Mucosa of rectum (tissue), 2 donors: Measurements from ENCODE around the gene FAM53B.

Experiments used
- H3K27ac ChIP-seq, 2 donors: one replicate each; pipeline ENCODE4 v1.7.0; 2013; ENCODE audit warnings: inconsistent platforms in 2 of 2, low read depth in 2 of 2, low read length in 2 of 2
- H3K27me3 ChIP-seq, 2 donors: one replicate each; pipeline ENCODE4 v1.7.0; 2013; ENCODE audit warnings: low read length in 2 of 2; ENCODE audit not compliant: control insufficient read depth in 2 of 2, insufficient read depth in 2 of 2
- H3K36me3 ChIP-seq, 2 donors: one replicate each; pipeline ENCODE4 v1.7.0; 2013; ENCODE audit warnings: low read length in 2 of 2; ENCODE audit not compliant: control insufficient read depth in 2 of 2, insufficient read depth in 2 of 2
- H3K4me1 ChIP-seq, 2 donors: one replicate each; pipeline ENCODE4 v1.7.0; 2013; ENCODE audit warnings: low read length in 2 of 2, mild to moderate bottlenecking in 1 of 2; ENCODE audit not compliant: control insufficient read depth in 2 of 2, insufficient read depth in 2 of 2
- H3K4me3 ChIP-seq, 2 donors: one replicate each; pipeline ENCODE4 v1.7.0; 2013; ENCODE audit warnings: low read length in 2 of 2
- H3K9ac ChIP-seq, 2 donors: one replicate each; pipeline ENCODE4 v1.7.0; 2013; ENCODE audit warnings: low read length in 2 of 2, low read depth in 1 of 2, mild to moderate bottlenecking in 1 of 2
- H3K9me3 ChIP-seq, 2 donors: one replicate each; pipeline ENCODE4 v1.7.0; 2013; ENCODE audit warnings: low read length in 2 of 2; ENCODE audit not compliant: control insufficient read depth in 2 of 2
- donor health status: healthy.
- donor health status: Normal muscosa, but diverticular disease.

FAM53B gene

DNA sequence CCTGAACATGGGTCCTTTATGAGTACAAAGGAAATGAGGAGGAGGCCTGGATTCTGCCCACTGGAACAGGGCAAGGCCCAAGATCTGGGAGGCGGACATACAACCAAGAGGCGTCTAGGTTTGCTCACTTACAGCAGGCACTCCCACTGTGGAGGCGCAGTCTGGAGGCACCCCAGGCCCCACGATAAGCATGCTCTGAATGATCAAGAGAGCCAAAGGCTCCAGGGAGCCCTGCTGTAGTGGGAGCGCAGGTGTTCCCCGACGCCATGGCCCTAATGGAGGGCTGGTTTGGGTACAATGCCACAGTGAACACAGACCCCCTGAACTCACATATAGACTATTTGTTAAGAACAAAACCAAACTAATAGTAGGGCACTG is 88.1 kb downstream of the FAM53B start:
- peaks cover 0 to 14% of the 10 kb centered on the region in 2 donors for H3K4me1 ChIP-seq
- no peak overlapping the region for H3K9ac ChIP-seq
- no peaks in the 10 kb centered on the region for H3K9me3 ChIP-seq
- H3K4me3 ChIP-seq = no peak overlapping the region
- no peak overlapping the region for H3K27ac ChIP-seq
- H3K27me3 ChIP-seq = no peaks in the 10 kb centered on the region
- peaks cover 7 to 17% of the 10 kb centered on the region in 2 donors for H3K36me3 ChIP-seq

DNA sequence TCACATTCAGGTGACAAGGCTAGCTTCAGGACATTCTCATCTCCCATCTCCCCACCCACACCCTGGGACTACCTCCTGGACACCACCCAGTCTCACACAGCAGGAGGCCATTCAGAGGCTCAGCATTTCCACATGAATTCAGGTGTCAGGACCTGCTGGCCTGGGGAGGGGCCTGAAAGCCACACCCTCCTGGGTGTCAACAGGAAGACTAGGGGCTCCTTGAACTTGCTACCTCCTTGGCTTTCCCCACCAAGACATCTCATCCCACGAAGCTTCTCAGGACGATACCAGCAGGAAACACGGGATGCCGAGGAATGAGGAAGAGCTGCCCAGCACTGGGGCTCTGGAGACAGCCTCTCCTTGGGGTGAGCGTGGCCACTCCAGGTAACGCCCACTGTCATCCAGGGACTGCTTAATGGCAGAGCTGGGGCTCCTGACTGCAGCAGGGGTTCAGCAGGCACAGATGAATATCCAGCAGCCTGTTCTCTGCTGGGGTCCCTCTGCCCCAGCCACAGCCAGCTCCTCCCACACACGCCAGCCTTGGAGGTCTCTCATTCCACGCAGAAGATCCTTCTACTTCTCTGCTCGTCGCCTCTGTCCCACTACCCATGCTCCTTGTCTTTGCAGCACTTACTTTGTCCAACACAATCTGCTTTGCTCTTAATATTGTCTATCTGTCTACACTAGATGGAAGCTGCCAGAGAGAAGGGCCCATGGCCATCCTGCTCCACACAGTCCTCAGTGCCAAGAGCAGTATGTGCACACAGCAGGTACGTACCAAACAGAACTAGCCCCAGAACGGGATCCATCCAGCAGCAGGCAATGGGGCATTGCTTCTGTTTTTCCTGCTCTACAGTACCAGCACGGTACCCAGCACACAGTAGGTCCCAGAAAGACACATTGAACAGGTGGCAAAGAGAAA is 88.7 kb downstream of the FAM53B start:
- Histone ChIP-seq H3K27ac (peak overlapping the region in 1 of 2 donors; percentile 43), H3K36me3 (peaks cover 6 to 15% of the 10 kb centered on the region in 2 donors), H3K4me1 (peaks cover 0 to 19% of the 10 kb centered on the region in 2 donors)

DNA sequence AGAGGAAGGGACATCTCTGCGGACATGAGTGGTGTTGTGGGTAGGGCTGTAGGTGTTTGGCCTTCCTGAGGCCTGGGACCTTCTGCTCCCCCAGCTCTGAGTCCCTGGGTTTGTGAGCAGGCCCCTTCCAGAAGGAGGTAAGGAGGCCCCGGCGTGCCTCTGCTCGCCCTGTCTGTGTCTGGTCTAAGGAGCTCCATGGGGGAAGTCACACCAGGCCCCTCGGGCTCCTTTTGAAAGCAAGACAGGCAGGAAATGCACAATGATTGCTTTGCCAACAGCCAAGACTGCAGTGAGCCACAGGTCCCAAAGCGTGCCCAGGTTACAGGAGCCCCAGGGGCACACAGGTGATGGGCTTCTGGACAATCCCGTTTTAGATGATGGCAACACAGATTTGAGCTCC is 89.5 kb downstream of the FAM53B start:
- Histone ChIP-seq H3K27me3 (no peaks in the 10 kb centered on the region), H3K36me3 (peaks cover 5 to 15% of the 10 kb centered on the region in 2 donors), H3K9me3 (no peaks in the 10 kb centered on the region), H3K4me1 (peaks cover 0 to 22% of the 10 kb centered on the region in 2 donors), H3K4me3 (no peak overlapping the region), H3K9ac (no peak overlapping the region), H3K27ac (peak overlapping the region in 1 of 2 donors; percentile 43)

More for the DNA sequence above, 88.7 kb downstream of the FAM53B start:
- no peaks in the 10 kb centered on the region for H3K27me3 ChIP-seq
- no peak overlapping the region for H3K4me3 ChIP-seq
- no peaks in the 10 kb centered on the region for H3K9me3 ChIP-seq
- H3K9ac ChIP-seq = no peak overlapping the region

DNA sequence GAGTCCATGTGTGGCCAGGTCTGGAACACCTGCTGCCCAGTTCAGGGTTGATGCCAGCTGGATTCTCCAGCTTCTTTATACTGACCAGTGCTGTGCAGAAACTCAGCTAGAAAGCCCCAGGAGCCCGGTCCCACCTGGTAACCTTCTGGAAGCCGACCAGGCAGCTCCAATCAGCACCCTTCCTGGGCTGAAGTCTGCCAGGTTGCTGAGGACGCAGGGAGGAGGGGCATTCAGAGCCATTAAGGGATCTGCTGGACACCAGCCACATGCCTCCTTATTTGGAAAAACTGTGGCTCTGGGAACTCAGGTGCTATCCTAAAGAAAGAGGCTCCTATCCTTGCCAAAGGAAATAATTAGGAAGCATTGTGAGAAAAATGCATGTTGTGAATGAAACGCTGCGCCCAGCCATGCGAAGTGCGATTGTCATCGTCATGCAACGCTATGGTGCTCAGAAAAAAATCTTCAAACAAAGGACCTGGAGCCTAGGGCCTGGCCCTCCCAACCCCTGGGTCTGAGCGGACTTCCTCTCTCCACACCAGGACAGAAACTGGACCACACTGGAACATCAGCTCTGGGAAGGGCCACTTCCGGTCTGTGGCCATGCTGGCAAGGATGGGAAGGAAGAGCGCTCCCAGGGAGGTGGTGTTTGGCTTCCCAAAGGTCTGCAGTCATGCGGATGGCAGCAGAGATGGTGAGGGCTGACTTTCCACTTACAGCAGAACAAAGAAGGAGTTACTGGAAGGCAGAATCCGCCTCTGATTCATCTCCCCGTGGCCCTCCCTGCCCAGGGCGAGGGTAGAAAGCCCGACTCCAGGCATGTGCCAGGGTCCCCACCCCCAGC is 90.1 kb downstream of the FAM53B start:
- no peak overlapping the region for H3K4me3 ChIP-seq
- no peak overlapping the region for H3K9ac ChIP-seq
- no peaks in the 10 kb centered on the region for H3K9me3 ChIP-seq
- H3K4me1 ChIP-seq = peaks cover 5 to 28% of the 10 kb centered on the region in 2 donors
- peak overlapping the region in 1 of 2 donors; percentile 43 for H3K27ac ChIP-seq
- no peaks in the 10 kb centered on the region for H3K27me3 ChIP-seq
- peaks cover 5 to 15% of the 10 kb centered on the region in 2 donors for H3K36me3 ChIP-seq

DNA sequence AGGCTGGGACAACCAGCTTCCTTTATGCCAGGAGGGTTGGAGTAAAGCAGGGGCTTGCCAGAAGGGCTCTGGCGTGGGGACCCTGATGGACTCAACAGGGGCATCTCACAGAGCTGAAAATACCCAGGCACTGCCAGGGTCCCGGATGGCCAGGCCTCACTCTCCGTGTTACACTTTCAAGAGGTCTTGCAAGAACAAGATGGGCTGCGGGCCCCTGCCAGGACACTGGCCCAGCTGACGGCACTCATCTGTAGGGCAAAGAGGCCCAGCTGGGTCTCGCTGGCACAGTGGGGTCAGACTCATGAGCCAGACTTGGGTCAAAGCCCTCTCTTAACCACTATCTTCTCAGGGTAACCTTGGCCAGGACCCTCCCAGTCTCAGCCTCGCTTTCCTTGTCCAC is 90.9 kb downstream of the FAM53B start:
- Histone ChIP-seq H3K9me3 (no peaks in the 10 kb centered on the region), H3K4me3 (no peak overlapping the region), H3K4me1 (peaks cover 12 to 32% of the 10 kb centered on the region in 2 donors), H3K9ac (no peak overlapping the region), H3K27ac (no peak overlapping the region), H3K36me3 (peaks cover 5 to 15% of the 10 kb centered on the region in 2 donors), H3K27me3 (no peaks in the 10 kb centered on the region)

DNA sequence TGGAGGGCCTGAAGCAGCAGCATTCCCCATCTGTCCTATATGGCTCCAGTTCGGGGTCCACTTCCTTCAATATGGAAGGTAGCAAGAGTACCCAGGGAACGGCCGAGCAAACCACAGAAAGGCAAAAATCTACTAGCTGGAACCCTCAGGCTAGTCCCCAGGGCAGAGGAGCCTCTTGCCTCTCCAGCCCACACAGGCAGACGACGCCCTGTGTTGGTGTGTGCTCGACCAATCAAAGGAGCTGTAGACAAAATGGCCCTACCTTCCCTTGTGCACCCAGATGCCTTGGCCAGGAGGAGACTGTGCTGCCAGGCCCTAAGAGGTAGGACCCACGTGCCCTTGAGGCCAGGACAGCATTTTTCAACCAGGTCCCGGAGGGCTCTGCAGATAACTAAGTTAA is 91.5 kb downstream of the FAM53B start:
- Histone ChIP-seq H3K27ac (no peak overlapping the region), H3K4me3 (no peak overlapping the region), H3K9ac (no peak overlapping the region), H3K36me3 (peaks cover 5 to 15% of the 10 kb centered on the region in 2 donors), H3K27me3 (no peaks in the 10 kb centered on the region), H3K9me3 (no peaks in the 10 kb centered on the region), H3K4me1 (peaks cover 18 to 38% of the 10 kb centered on the region in 2 donors)

DNA sequence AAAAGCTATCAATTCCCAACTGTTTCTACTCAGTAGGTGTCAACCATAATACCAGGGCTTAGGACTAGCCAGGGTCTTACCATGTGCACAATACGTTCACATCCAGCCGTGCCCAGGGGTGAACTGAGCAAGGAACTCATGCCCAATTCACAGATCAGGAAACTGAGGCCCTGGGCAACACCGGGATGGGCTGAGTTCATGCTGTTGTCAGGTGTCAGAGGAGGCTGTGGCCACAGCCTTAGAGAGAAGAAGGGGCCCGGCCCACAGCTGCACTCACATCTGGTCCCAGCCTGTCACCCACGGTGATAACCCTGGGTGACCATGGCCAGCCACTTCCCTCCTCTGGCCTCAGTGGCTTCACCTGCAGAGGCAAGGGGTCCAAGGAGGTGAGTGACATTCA is 92.0 kb downstream of the FAM53B start:
- Histone ChIP-seq H3K4me3 (no peak overlapping the region), H3K27ac (no peak overlapping the region), H3K36me3 (peaks cover 5 to 15% of the 10 kb centered on the region in 2 donors), H3K9me3 (no peaks in the 10 kb centered on the region), H3K9ac (no peak overlapping the region), H3K4me1 (peaks cover 23 to 43% of the 10 kb centered on the region in 2 donors), H3K27me3 (no peaks in the 10 kb centered on the region)

DNA sequence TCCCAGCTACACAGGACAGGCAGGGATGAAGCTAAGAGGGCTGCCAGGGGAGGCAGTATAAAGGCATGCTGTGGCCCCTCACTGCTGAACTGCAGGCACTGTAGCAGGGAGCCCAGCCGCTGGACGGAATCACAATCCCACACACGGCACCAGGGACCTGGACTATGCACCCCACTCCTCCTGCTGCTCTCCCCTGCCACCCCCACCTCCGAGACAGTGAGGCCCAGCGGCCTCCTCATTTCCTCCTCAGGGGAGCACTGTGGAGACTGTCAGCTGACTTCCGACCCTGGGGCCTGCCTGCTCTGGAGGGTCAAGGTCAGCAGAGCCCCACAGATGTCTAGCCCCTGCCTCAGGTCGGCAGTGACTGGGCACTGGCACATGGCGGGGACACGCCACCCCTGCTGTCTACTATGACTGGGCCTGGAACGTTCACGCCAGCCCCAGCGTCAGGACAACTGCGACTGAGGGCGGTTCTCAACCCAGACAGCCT is 92.7 kb downstream of the FAM53B start:
- peak overlapping the region; percentile 4 to 61 for H3K27ac ChIP-seq
- no peak overlapping the region for H3K4me3 ChIP-seq
- no peaks in the 10 kb centered on the region for H3K27me3 ChIP-seq
- no peaks in the 10 kb centered on the region for H3K9me3 ChIP-seq
- H3K4me1 ChIP-seq = peaks cover 30 to 50% of the 10 kb centered on the region in 2 donors
- peaks cover 5 to 14% of the 10 kb centered on the region in 2 donors for H3K36me3 ChIP-seq
- H3K9ac ChIP-seq = no peak overlapping the region

DNA sequence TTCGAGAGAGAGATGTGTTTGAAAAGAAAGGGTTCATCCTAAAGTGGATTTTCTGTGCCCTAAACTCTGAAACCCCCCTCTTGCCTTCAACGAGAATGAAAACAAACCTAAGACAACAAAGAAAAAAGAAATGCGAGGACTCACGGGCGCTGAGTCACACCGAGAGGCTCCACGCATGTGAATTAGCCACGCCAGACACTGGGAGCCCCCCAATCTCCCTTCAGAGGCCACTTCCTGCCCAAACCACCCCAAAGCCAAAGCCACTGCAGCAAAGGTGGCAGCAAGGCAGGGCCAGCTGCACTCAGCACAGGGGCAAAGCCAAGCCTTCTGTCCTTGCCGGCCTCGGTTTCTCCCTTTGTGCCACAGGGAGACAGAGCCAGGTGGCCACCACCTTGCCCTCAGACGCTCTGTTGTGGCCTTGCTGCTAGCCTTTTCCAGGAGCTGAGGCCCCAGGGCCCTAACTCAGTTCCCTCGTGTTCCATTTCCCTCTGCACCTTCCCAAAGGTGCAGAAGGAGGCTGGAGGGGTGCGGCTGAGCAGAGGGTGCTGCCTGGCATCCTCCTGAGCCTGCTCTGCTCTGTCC is 93.3 kb downstream of the FAM53B start:
- H3K4me3 ChIP-seq = no peak overlapping the region
- no peak overlapping the region for H3K9ac ChIP-seq
- H3K9me3 ChIP-seq = no peaks in the 10 kb centered on the region
- H3K27ac ChIP-seq = peak overlapping the region in 1 of 2 donors; percentile 61
- H3K36me3 ChIP-seq = peaks cover 5 to 9% of the 10 kb centered on the region in 2 donors
- H3K27me3 ChIP-seq = no peaks in the 10 kb centered on the region
- H3K4me1 ChIP-seq = peaks cover 31 to 55% of the 10 kb centered on the region in 2 donors
